Activated CD4-positive, alpha-beta T cell treated with anti-CD3 and anti-CD28 coated beads, Interleukin-2, amount 10 ng/mL, durations not matched to agents 24 days and 14 days (primary cell): ENCODE data around the gene MYOG. TPM values are rescaled to one million over a fixed set of nuclear protein-coding genes. Genes with fewer than 3 reads are reported as not detected.

Experiments used
- DNase-seq: peaks from one replicate; pipeline ENCODE4 v3.0.0; 2022
- H3K27ac Mint-ChIP-seq: one replicate; pipeline ENCODE4 v1.8.0; 2022; ENCODE audit warnings: mild to moderate bottlenecking, mixed read lengths
- H3K27me3 Mint-ChIP-seq: one replicate; pipeline ENCODE4 v1.8.0; 2022; ENCODE audit warnings: mixed read lengths
- H3K36me3 Mint-ChIP-seq: one replicate; pipeline ENCODE4 v1.8.0; 2022; ENCODE audit warnings: low read depth, mild to moderate bottlenecking, mixed read lengths
- H3K4me1 Mint-ChIP-seq: one replicate; pipeline ENCODE4 v1.8.0; 2021; ENCODE audit warnings: mixed read lengths
- H3K4me3 Mint-ChIP-seq: one replicate; pipeline ENCODE4 v1.8.0; 2022; ENCODE audit warnings: mild to moderate bottlenecking, moderate library complexity, mixed read lengths
- H3K9me3 Mint-ChIP-seq: one replicate; pipeline ENCODE4 v1.8.0; 2021; ENCODE audit warnings: mixed read lengths
- intact Hi-C: fragments of 100-400 bp; cut with micrococcal nuclease; formaldehyde crosslinking; loops from one replicate; pipeline ENCODE4 v1.15.1; 2023
- total RNA-seq: library from RNA; stranded (reverse); gene quantifications from 2 replicates; pipeline ENCODE4 v1.2.3, GENCODE V29; 2022

Gene MYOG
- total RNA-seq, 1 donor from 2014 or later = not detected

DNA sequence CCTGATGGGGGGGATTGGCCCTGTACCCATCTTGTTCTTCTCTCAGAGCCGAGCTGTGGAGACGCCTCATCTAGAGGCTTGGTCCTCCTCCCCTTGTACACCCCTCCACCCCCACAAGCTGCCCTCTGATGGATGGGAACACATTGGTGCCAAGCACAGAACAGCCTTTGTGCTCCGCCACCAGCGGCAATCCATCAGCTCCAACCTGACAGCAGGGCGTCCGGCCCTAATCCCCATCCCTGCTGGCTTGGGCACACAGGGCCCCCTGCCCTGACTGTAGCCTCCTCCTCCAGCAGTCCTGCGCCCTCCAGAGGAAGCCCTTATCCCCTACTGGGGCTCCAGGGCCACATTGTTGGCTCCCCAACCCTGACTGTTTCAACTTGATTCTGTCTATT lies 3.8 kb upstream of the MYOG start:
- Mint-ChIP-seq H3K27me3 (peaks cover 21% of the 10 kb centered on the region), H3K36me3 (no peaks in the 10 kb centered on the region)
- no peak for DNase-seq

DNA sequence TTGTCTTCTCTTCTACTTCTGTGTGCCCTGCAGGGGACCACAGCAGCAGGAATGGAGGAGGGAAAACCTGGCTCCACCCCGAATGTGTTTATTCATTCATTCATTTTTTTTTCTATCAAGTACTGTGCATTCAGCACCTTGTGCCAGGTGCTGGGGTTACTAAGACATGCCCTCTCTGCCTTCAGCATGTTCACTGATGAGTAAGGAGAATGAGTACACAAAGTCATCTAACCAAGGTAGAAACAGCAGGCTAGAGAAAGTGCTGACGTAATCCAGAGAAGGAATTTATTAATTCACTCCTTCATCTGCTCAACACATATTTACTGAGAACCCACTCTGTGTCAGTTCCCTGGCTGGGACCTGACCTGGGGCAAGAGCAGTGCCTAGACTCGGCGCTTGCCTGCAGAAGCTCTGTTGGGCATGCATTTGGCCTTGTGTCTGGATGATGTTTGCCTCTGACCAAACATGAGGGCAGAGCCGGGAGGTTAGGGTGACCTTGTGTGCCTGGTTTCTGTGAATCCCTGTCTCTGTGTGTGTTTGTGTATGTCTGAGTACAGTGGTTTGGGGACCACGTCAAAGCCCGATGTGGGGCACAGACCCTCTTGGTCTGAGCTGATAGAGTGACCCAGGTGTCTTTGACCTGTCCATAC lies 3.3 kb upstream of the MYOG start:
- H3K4me3 Mint-ChIP-seq = no peak overlapping the region
- intact Hi-C loops = no loop called here
- H3K27me3 Mint-ChIP-seq = peaks cover 19% of the 10 kb centered on the region
- no peaks in the 10 kb centered on the region for H3K9me3 Mint-ChIP-seq
- H3K27ac Mint-ChIP-seq = no peak overlapping the region
- no peaks in the 10 kb centered on the region for H3K36me3 Mint-ChIP-seq
- H3K4me1 Mint-ChIP-seq = no peaks in the 10 kb centered on the region
- DNase-seq = no peak

More for the DNA sequence above, 3.8 kb upstream of the MYOG start:
- Mint-ChIP-seq H3K9me3 (no peaks in the 10 kb centered on the region), H3K4me3 (no peak overlapping the region), H3K4me1 (no peaks in the 10 kb centered on the region), H3K27ac (no peak overlapping the region)
- intact Hi-C loops = no loop called here

- no peaks in the 10 kb centered on the region for H3K36me3 Mint-ChIP-seq
- H3K27me3 Mint-ChIP-seq = peaks cover 17% of the 10 kb centered on the region
- intact Hi-C loops = no loop called here
- no peaks in the 10 kb centered on the region for H3K9me3 Mint-ChIP-seq
- no peak for DNase-seq
- no peaks in the 10 kb centered on the region for H3K4me1 Mint-ChIP-seq
- no peak overlapping the region for H3K27ac Mint-ChIP-seq
- H3K4me3 Mint-ChIP-seq = no peak overlapping the region
Measured at GRCh38 chr1:203088441-203088840, 2.6 kb upstream of the MYOG start.

DNA sequence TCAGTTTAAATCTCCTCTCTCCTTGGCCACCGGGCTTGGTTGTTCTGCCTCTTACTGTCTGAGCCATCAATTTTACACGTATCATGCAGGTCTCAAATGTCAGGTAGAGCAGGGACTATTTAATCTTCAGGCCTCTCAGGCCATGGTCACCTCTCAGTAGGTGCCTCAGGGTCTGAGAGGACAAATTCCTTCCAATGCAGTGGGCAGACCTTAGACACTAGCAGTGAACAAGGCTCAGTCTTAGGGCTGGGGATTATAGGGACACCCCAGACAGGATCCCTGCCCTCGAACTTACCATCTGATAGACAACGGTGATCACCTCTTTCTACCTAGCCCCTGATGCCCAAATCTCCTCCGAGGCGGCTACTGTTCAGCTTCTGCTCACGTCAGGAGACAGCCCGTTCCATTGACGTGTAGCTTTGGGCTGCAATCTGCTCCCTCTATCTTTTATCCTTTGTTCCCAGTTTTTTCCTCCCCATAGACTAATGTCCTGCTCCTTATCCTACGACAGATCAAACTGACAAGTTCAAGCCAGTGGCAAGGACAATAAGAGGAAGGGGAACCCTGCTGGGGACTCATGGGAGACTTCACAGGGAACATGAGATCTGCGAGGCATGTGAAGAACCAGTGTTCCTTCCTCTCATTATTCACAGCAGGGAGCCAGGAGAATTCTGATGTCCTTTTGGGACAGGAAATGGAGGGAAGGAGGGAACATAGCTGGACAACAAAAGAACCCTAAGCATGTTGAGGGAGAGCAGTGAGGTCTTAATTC lies 1.4 kb upstream of the MYOG start:
- H3K27me3 Mint-ChIP-seq = peaks cover 12% of the 10 kb centered on the region
- H3K9me3 Mint-ChIP-seq = no peaks in the 10 kb centered on the region
- H3K4me1 Mint-ChIP-seq = peaks cover 5% of the 10 kb centered on the region
- H3K4me3 Mint-ChIP-seq = no peak overlapping the region
- DNase-seq = no peak
- no peak overlapping the region for H3K27ac Mint-ChIP-seq
- no peaks in the 10 kb centered on the region for H3K36me3 Mint-ChIP-seq
- intact Hi-C loops = no loop called here

DNA sequence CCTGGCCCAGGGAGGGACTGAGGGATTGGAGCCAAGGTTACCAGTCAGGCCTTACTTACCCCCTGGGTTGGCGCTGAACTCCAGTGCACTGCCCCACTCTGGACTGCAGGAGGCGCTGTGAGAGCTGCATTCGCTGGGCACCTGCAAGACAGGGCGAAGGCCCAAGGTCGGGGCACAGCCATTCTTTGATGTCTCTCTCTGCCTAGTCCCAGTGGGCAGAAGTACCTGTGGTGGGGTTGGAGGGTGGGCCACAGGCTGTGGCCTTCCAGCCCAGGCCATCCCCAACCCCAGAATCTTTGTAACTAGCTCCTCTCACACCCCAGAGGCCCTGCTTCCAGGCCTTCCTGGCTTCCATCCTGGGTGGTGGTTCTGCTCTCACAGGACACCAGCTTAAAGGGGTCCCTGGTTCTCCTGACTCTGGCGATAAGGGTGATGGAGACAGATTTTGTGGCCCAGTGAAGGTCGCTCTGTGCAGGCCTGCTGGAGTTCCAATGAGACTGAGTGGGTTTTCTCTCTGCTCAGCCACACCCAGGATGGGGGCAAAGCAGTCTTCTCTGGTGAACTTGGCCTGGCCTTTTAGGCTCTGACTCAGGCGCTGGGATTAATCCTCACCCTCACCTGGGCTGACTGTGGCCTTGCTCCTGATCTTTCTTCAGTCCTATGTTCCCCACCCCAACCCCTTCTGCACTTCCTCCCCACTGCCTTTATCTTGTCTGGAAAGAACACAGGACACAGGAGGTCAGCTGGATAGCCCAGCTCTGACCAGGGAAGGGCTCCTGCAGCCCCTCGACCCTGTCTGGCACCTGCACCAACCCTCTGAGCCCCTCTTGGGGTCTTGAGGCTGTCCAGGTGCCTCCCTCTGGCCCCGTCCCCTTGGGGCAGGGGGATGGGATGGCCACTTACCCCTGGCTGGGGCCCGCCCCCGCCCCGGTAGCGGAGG lies 954 bp downstream of the MYOG start:
- no peaks in the 10 kb centered on the region for H3K9me3 Mint-ChIP-seq
- DNase-seq = peak; percentile 78
- H3K4me3 Mint-ChIP-seq = no peak overlapping the region
- peaks cover 6% of the 10 kb centered on the region for H3K27me3 Mint-ChIP-seq
- no peak overlapping the region for H3K27ac Mint-ChIP-seq
- intact Hi-C loops = no loop called here
- H3K4me1 Mint-ChIP-seq = peaks cover 5% of the 10 kb centered on the region
- no peaks in the 10 kb centered on the region for H3K36me3 Mint-ChIP-seq

- peaks cover 5% of the 10 kb centered on the region for H3K4me1 Mint-ChIP-seq
- H3K27ac Mint-ChIP-seq = no peak overlapping the region
- no peaks in the 10 kb centered on the region for H3K9me3 Mint-ChIP-seq
- intact Hi-C loops = no loop called here
- peaks cover 3% of the 10 kb centered on the region for H3K36me3 Mint-ChIP-seq
- H3K27me3 Mint-ChIP-seq = peaks cover 5% of the 10 kb centered on the region
- no peak for DNase-seq
- H3K4me3 Mint-ChIP-seq = no peak overlapping the region
Measured at GRCh38 chr1:203083463-203083921, 2.3 kb downstream of the MYOG start.

DNA sequence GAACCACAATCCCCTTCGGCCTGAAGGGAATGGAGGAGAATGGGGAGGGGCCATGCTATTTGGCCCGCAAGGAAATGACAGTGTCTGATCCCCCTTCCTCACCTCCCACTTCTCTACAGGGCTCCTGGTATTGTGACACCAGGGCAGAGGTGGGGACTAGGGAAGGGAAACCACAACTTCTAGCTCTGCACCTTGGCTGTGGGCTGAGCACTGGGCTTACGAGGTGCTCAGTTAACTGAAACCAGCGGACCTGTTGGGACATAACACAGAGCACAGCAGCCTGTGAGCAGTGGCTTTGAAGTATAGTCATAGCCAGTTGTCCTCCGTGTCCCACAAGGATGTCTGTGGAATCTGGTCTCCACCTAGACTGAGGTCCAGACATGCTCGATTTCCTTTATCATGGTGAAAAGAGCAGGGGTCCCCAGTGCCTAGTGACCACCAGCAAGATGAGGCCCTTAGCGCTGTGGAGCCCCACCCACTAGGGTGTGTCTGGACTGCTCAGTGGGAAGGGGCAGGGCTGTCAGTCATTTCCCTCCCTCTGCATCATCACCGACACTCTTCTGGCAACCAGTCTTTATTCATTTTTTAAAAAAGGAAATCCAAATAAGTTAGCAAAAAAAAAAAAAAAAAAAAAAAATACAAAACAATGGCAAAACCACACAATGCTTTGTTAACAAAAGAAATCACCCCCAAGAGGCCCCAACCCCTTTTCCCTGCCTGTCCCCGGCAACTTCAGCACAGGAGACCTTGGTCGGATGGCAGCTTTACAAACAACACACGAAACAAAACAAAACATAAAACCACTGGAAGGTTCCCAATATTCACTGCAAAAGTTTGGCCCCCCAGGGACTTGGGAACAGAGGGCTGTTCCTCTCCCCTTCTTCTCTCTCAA lies 3.0 kb downstream of the MYOG start:
- Mint-ChIP-seq H3K27me3 (no peaks in the 10 kb centered on the region), H3K4me1 (peaks cover 5% of the 10 kb centered on the region), H3K36me3 (peaks cover 3% of the 10 kb centered on the region), H3K4me3 (no peak overlapping the region), H3K27ac (no peak overlapping the region), H3K9me3 (no peaks in the 10 kb centered on the region)
- intact Hi-C loops = no loop called here
- no peak for DNase-seq

- Mint-ChIP-seq H3K4me3 (no peak overlapping the region), H3K27me3 (no peaks in the 10 kb centered on the region), H3K27ac (no peak overlapping the region), H3K9me3 (no peaks in the 10 kb centered on the region), H3K4me1 (peaks cover 5% of the 10 kb centered on the region), H3K36me3 (peaks cover 3% of the 10 kb centered on the region)
- DNase-seq = no peak
- intact Hi-C loops = no loop called here
Measured at GRCh38 chr1:203082231-203082505, 3.6 kb downstream of the MYOG start.

GRCh38 chr1:203081465-203082230 lies 4.2 kb downstream of the MYOG start:
- Mint-ChIP-seq H3K36me3 (peaks cover 3% of the 10 kb centered on the region), H3K4me1 (peaks cover 5% of the 10 kb centered on the region), H3K27me3 (no peaks in the 10 kb centered on the region), H3K9me3 (no peaks in the 10 kb centered on the region), H3K4me3 (no peak overlapping the region), H3K27ac (no peak overlapping the region)
- DNase-seq = no peak
- intact Hi-C loops = no loop called here

- Mint-ChIP-seq H3K27ac (no peak overlapping the region), H3K9me3 (no peaks in the 10 kb centered on the region), H3K4me1 (peaks cover 7% of the 10 kb centered on the region), H3K4me3 (no peak overlapping the region), H3K36me3 (peaks cover 7% of the 10 kb centered on the region), H3K27me3 (peaks cover 3% of the 10 kb centered on the region)
- intact Hi-C loops = no loop called here
- no peak for DNase-seq
Measured at GRCh38 chr1:203080456-203080855, 5.4 kb downstream of the MYOG start.

DNA sequence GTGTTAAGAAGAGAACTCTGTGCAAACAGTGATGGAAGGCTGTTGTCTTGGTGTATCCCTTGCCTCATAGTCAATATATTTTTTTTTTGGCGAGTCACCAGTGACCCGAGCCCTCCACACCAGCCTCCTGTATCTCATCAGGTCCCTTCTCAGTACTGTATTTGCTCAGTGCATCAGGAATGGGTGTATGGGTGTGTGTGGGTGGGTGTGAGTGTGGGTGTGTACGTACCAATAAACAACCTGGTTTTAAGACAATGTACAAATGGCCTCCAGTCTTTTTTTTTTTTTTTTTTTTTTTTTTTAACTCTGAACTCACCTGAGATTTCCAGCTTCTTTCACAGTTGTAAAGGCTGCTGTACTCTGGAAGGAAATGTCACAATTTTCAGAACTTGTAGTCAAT lies 7.3 kb downstream of the MYOG start:
- Mint-ChIP-seq H3K27ac (no peak overlapping the region), H3K27me3 (peaks cover 6% of the 10 kb centered on the region), H3K4me1 (peaks cover 8% of the 10 kb centered on the region), H3K9me3 (no peaks in the 10 kb centered on the region), H3K36me3 (peaks cover 18% of the 10 kb centered on the region), H3K4me3 (no peak overlapping the region)
- intact Hi-C loops = no loop called here
- no peak for DNase-seq

GRCh38 chr1:203077956-203078355 lies 7.9 kb downstream of the MYOG start:
- Mint-ChIP-seq H3K27me3 (peaks cover 6% of the 10 kb centered on the region), H3K9me3 (no peaks in the 10 kb centered on the region), H3K36me3 (peaks cover 19% of the 10 kb centered on the region), H3K4me1 (peaks cover 6% of the 10 kb centered on the region), H3K4me3 (no peak overlapping the region), H3K27ac (no peak overlapping the region)
- intact Hi-C loops = no loop called here
- DNase-seq = no peak

- H3K4me1 Mint-ChIP-seq = peaks cover 6% of the 10 kb centered on the region
- no peaks in the 10 kb centered on the region for H3K9me3 Mint-ChIP-seq
- no peak for DNase-seq
- H3K27ac Mint-ChIP-seq = no peak overlapping the region
- peaks cover 6% of the 10 kb centered on the region for H3K27me3 Mint-ChIP-seq
- intact Hi-C loops = no loop called here
- H3K36me3 Mint-ChIP-seq = peaks cover 21% of the 10 kb centered on the region
- no peak overlapping the region for H3K4me3 Mint-ChIP-seq
Measured at GRCh38 chr1:203077367-203077766, 8.4 kb downstream of the MYOG start.
